HEK293T (cell line): ENCODE measurements around the gene ALOX12B.

ENCODE experiments used
- BHLHE40 ChIP-seq: fragments of 450-650 bp; IDR thresholded peaks from 2 replicates; pipeline ENCODE4 v1.6.1; 2016; ENCODE audit warnings: mild to moderate bottlenecking, moderate library complexity, borderline replicate concordance
- ELF4 ChIP-seq: fragments of 450-650 bp; IDR thresholded peaks from 2 replicates; pipeline ENCODE4 v1.6.1; 2017; ENCODE audit warnings: antibody characterized with exemption
- FOXA1 ChIP-seq: fragments of 450-650 bp; IDR thresholded peaks from 2 replicates; pipeline ENCODE4 v1.6.1; 2016; ENCODE audit warnings: mild to moderate bottlenecking
- FOXK2 ChIP-seq: fragments of 450-650 bp; IDR thresholded peaks from 2 replicates; pipeline ENCODE4 v1.6.1; 2016; ENCODE audit warnings: mild to moderate bottlenecking
- FOXM1 ChIP-seq: fragments of 450-650 bp; IDR thresholded peaks from 2 replicates; pipeline ENCODE4 v1.6.1; 2017; ENCODE audit warnings: mild to moderate bottlenecking, borderline replicate concordance
- L3MBTL2 ChIP-seq: fragments of 450-650 bp; conservative IDR thresholded peaks from 2 replicates; pipeline ENCODE4 v1.6.1; 2016; ENCODE audit warnings: mild to moderate bottlenecking
- SP1 ChIP-seq: fragments of 450-650 bp; IDR thresholded peaks from 2 replicates; pipeline ENCODE4 v1.6.1; 2017
- SUZ12 ChIP-seq: fragments of 450-650 bp; IDR thresholded peaks from 2 replicates; pipeline ENCODE4 v1.6.1; 2016; ENCODE audit warnings: mild to moderate bottlenecking
- TARDBP ChIP-seq: fragments of 450-650 bp; IDR thresholded peaks from 2 replicates; pipeline ENCODE4 v1.6.1; 2016
- ZNF384 ChIP-seq: fragments of 450-650 bp; IDR thresholded peaks from 2 replicates; pipeline ENCODE4 v1.6.1; 2016

DNA sequence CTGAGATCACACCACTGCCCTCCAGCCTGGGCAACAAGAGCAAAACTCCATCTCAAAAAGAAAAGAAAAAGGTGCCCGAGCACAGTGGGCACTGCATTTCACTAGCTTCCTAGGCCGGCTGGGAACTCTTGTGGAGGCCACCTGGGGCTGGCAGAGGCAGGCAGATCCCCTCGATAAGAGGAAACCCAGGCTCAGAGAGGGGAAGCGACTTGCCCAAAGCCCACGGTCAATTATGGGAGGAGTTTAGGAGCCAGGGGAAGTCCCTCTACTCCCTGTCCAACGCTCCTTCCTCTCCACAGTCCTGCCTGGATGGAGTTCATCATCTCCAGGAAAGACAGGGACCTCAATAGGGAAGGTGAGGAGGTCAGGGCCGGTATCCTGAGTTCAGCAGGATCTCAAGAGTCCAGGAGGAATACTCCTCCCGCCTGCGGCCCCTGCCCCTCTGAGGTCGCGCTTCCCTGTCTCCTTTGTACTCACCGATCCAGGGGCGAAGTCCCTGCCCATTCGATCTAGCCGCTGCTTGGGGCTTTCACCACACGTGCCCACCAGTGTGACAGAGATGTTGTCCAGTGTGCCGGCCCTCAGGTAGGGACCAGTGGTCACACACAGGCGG lies 30.0 kb upstream of the ALOX12B start:
- TF ChIP-seq L3MBTL2 (no peak), SP1 (no peak), ZNF384 (no peak), SUZ12 (no peak), ELF4 (no peak), FOXK2 (no peak), TARDBP (no peak), FOXM1 (no peak), FOXA1 (no peak), BHLHE40 (no peak)
